HL-60 (cell line): ENCODE measurements around the gene USP17L20.
"Not testable (repeated sequence)": the region's sequence is repeated elsewhere in the genome, so short reads cannot be mapped to it uniquely, and the experiment has no call there.

ENCODE experiments used
- GABPA ChIP-seq: IDR thresholded peaks from 2 replicates; pipeline ENCODE4 v1.6.1; 2012; ENCODE audit warnings: low read depth
- POLR2AphosphoS5 ChIP-seq: IDR thresholded peaks from 2 replicates; pipeline ENCODE4 v1.6.1; 2012; ENCODE audit warnings: low read depth
- TF ChIP-seq, protein P1 (sequence below): IDR thresholded peaks from one replicate; pipeline ENCODE4 v1.5.1; 2011; ENCODE audit warnings: low read length, control low read depth, inconsistent platforms; ENCODE audit not compliant: insufficient read depth
- TF ChIP-seq, protein P2 (sequence below): IDR thresholded peaks from 2 replicates; pipeline ENCODE4 v1.6.1; 2012; ENCODE audit warnings: low read depth; ENCODE audit not compliant: insufficient replicate concordance

DNA sequence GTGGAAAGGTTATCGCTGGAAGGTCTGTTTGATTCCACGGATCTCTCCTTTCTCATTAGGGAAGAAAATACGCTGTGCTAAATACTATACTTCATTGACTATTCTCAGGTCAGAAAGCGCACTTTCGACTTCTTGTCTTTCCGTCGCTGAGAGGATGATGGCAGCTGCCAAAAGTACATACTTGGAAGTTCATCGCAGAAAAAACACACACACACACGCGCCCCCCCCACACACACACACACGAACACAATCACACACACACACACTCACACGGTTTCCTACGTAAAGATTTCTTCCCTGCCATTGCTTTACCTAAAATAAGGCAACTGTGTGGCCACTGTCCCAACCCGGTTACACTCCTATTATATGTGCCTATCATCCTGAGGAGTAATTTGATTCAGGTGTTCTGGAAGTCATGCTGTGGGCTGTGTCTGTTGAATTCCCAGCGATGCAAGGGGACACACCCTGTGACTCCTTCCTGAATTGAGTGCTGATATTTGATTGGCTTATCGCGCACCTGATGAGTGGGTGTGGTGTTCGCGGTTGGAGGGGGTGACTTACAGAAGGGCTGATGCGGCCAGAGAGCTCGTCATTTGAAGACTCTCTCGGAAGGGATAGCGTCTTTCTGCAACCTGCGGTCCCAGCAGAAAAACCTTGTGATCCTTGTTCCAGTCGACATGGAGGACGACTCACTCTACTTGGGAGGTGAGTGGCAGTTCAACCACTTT is 9.8 kb upstream of the USP17L20 start, which contains the start of gene USP17L18:
- TF ChIP-seq, protein P1, sequence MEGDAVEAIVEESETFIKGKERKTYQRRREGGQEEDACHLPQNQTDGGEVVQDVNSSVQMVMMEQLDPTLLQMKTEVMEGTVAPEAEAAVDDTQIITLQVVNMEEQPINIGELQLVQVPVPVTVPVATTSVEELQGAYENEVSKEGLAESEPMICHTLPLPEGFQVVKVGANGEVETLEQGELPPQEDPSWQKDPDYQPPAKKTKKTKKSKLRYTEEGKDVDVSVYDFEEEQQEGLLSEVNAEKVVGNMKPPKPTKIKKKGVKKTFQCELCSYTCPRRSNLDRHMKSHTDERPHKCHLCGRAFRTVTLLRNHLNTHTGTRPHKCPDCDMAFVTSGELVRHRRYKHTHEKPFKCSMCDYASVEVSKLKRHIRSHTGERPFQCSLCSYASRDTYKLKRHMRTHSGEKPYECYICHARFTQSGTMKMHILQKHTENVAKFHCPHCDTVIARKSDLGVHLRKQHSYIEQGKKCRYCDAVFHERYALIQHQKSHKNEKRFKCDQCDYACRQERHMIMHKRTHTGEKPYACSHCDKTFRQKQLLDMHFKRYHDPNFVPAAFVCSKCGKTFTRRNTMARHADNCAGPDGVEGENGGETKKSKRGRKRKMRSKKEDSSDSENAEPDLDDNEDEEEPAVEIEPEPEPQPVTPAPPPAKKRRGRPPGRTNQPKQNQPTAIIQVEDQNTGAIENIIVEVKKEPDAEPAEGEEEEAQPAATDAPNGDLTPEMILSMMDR: not testable (repeated sequence)
- not testable (repeated sequence) for TF ChIP-seq POLR2AphosphoS5, GABPA
- TF ChIP-seq, protein P2, sequence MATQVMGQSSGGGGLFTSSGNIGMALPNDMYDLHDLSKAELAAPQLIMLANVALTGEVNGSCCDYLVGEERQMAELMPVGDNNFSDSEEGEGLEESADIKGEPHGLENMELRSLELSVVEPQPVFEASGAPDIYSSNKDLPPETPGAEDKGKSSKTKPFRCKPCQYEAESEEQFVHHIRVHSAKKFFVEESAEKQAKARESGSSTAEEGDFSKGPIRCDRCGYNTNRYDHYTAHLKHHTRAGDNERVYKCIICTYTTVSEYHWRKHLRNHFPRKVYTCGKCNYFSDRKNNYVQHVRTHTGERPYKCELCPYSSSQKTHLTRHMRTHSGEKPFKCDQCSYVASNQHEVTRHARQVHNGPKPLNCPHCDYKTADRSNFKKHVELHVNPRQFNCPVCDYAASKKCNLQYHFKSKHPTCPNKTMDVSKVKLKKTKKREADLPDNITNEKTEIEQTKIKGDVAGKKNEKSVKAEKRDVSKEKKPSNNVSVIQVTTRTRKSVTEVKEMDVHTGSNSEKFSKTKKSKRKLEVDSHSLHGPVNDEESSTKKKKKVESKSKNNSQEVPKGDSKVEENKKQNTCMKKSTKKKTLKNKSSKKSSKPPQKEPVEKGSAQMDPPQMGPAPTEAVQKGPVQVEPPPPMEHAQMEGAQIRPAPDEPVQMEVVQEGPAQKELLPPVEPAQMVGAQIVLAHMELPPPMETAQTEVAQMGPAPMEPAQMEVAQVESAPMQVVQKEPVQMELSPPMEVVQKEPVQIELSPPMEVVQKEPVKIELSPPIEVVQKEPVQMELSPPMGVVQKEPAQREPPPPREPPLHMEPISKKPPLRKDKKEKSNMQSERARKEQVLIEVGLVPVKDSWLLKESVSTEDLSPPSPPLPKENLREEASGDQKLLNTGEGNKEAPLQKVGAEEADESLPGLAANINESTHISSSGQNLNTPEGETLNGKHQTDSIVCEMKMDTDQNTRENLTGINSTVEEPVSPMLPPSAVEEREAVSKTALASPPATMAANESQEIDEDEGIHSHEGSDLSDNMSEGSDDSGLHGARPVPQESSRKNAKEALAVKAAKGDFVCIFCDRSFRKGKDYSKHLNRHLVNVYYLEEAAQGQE: not testable (repeated sequence)
